GM12878 (cell line): ENCODE data around the gene NIBAN1.

ENCODE experiments used
- CHD4 ChIP-seq: fragments of 200-600 bp; sonication (generic); IDR thresholded peaks from 2 replicates; pipeline ENCODE4 v1.6.1; 2016; ENCODE audit warnings: mild to moderate bottlenecking
- HDAC2 ChIP-seq: fragments of 200-600 bp; sonication (generic); IDR thresholded peaks from 2 replicates; pipeline ENCODE4 v1.6.1; 2017
- NBN ChIP-seq: fragments of 450-650 bp; IDR thresholded peaks from 2 replicates; pipeline ENCODE4 v1.6.1; 2016
- POLR2A ChIP-seq: IDR thresholded peaks from 2 replicates; pipeline ENCODE4 v1.6.1; 2011; ENCODE audit warnings: low read depth, mild to moderate bottlenecking, low read length
- POLR2AphosphoS5 ChIP-seq: IDR thresholded peaks from 2 replicates; pipeline ENCODE4 v1.6.1; 2011; ENCODE audit warnings: mild to moderate bottlenecking, low read length, inconsistent platforms
- SIN3A ChIP-seq: IDR thresholded peaks from 2 replicates; pipeline ENCODE4 v1.6.1; 2012; ENCODE audit warnings: low read depth, low read length, improper control_type of control experiment
- SMAD5 ChIP-seq: IDR thresholded peaks from 2 replicates; pipeline ENCODE4 v1.6.1; 2016; ENCODE audit warnings: antibody characterized with exemption, low read depth
- ZNF274 ChIP-seq: IDR thresholded peaks from one replicate; pipeline ENCODE4 v1.8.0; 2011; ENCODE audit not compliant: insufficient read length, insufficient read depth
- TF ChIP-seq, protein P1 (sequence below), 3 experiments: IDR thresholded peaks in 2 of 3; conservative IDR thresholded peaks in 1 of 3; 2 replicates each; pipeline ENCODE4 v1.5.1; 2011; ENCODE audit warnings: low read depth in 3 of 3, low read length in 3 of 3, mild to moderate bottlenecking in 3 of 3, control low read depth in 2 of 3, moderate library complexity in 2 of 3, inconsistent platforms in 1 of 3, mixed read lengths in 1 of 3; ENCODE audit not compliant: control insufficient read depth in 2 of 3, insufficient read depth in 1 of 3; ENCODE audit errors: extremely low read depth in 1 of 3
- TF ChIP-seq, protein P2 (sequence below): IDR thresholded peaks from 2 replicates; pipeline ENCODE4 v1.6.1; 2011; ENCODE audit warnings: borderline replicate concordance, low read depth, mild to moderate bottlenecking, moderate library complexity, mixed read lengths, low read length; ENCODE audit not compliant: insufficient read depth; ENCODE audit errors: extremely low read length
- TF ChIP-seq, protein P3 (sequence below): IDR thresholded peaks from 2 replicates; pipeline ENCODE4 v1.6.1; 2012; ENCODE audit warnings: low read depth, low read length, improper control_type of control experiment
- TF ChIP-seq, protein P4 (sequence below): fragments of 450-650 bp; IDR thresholded peaks from 2 replicates; pipeline ENCODE4 v1.6.1; 2018; ENCODE audit warnings: mild to moderate bottlenecking, low read depth, moderate library complexity; ENCODE audit not compliant: partially characterized antibody

DNA sequence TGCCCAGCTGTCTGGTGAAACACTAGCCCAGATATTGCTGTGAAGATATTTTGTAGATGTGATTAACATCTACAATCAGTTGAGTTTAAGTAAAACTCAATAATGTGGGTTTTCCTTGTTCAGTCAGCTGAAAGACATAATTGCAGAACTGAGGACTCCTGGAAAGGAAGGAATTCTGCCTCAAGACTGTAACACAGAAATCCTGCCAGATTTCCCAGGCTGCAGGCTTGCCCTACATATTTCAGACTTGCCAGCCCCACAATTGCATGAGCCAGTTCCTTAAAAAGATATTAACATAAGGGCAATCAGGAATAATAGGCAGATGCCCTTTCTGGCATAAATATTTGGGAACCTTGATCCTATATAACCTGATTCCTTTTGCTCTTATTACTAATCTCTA is 14.2 kb upstream of the NIBAN1 start:
- TF ChIP-seq, protein P1, sequence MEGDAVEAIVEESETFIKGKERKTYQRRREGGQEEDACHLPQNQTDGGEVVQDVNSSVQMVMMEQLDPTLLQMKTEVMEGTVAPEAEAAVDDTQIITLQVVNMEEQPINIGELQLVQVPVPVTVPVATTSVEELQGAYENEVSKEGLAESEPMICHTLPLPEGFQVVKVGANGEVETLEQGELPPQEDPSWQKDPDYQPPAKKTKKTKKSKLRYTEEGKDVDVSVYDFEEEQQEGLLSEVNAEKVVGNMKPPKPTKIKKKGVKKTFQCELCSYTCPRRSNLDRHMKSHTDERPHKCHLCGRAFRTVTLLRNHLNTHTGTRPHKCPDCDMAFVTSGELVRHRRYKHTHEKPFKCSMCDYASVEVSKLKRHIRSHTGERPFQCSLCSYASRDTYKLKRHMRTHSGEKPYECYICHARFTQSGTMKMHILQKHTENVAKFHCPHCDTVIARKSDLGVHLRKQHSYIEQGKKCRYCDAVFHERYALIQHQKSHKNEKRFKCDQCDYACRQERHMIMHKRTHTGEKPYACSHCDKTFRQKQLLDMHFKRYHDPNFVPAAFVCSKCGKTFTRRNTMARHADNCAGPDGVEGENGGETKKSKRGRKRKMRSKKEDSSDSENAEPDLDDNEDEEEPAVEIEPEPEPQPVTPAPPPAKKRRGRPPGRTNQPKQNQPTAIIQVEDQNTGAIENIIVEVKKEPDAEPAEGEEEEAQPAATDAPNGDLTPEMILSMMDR (IDR thresholded peaks at IDR 0.05 in 2 of 3, conservative IDR thresholded peaks at IDR 0.05 in 1 of 3; ENCODE audit: control insufficient read depth in 2 of 3, extremely low read depth in 1 of 3, insufficient read depth in 1 of 3, low read depth in 3 of 3, low read length in 3 of 3) = no peak
- TF ChIP-seq, protein P2, sequence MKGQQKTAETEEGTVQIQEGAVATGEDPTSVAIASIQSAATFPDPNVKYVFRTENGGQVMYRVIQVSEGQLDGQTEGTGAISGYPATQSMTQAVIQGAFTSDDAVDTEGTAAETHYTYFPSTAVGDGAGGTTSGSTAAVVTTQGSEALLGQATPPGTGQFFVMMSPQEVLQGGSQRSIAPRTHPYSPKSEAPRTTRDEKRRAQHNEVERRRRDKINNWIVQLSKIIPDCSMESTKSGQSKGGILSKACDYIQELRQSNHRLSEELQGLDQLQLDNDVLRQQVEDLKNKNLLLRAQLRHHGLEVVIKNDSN = no peak
- TF ChIP-seq POLR2AphosphoS5 = no peak
- no peak for TF ChIP-seq NBN
- no peak for TF ChIP-seq SMAD5
- TF ChIP-seq CHD4 = no peak
- TF ChIP-seq ZNF274 = no peak
- TF ChIP-seq, protein P3, sequence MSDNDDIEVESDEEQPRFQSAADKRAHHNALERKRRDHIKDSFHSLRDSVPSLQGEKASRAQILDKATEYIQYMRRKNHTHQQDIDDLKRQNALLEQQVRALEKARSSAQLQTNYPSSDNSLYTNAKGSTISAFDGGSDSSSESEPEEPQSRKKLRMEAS = no peak
- no peak for TF ChIP-seq SIN3A
- no peak for TF ChIP-seq HDAC2
- TF ChIP-seq, protein P4, sequence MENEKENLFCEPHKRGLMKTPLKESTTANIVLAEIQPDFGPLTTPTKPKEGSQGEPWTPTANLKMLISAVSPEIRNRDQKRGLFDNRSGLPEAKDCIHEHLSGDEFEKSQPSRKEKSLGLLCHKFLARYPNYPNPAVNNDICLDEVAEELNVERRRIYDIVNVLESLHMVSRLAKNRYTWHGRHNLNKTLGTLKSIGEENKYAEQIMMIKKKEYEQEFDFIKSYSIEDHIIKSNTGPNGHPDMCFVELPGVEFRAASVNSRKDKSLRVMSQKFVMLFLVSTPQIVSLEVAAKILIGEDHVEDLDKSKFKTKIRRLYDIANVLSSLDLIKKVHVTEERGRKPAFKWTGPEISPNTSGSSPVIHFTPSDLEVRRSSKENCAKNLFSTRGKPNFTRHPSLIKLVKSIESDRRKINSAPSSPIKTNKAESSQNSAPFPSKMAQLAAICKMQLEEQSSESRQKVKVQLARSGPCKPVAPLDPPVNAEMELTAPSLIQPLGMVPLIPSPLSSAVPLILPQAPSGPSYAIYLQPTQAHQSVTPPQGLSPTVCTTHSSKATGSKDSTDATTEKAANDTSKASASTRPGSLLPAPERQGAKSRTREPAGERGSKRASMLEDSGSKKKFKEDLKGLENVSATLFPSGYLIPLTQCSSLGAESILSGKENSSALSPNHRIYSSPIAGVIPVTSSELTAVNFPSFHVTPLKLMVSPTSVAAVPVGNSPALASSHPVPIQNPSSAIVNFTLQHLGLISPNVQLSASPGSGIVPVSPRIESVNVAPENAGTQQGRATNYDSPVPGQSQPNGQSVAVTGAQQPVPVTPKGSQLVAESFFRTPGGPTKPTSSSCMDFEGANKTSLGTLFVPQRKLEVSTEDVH = no peak
- TF ChIP-seq POLR2A = no peak
